Heart right ventricle (tissue), 16 donors: Measurements from ENCODE around the gene MUC22. TPM values are rescaled to one million over a fixed set of nuclear protein-coding genes. Genes with fewer than 3 reads are reported as not detected.

Experiments used
- ATAC-seq, 8 donors: fragments of 200-7000 bp; cut with Tn5 transposase; one replicate each; pipeline ENCODE4 v1.9.1; 2020; ENCODE audit warnings: mild to moderate bottlenecking in 8 of 8, moderate library complexity in 8 of 8, moderate number of reproducible peaks in 1 of 8
- DNase-seq, 2 donors: peaks; one replicate each; pipeline ENCODE4 v3.0.0-alpha.2; 2020
- H3K27ac ChIP-seq, 10 donors: fragments of 200-600 bp; sonication (generic) in 2 of 10; one replicate each; pipeline versions ENCODE4 v1.5.0 to v1.8.0; 2020 to 2022; ENCODE audit warnings: mild to moderate bottlenecking in 3 of 10
- H3K27me3 ChIP-seq, 7 donors: fragments of 200-600 bp; one replicate each; pipeline ENCODE4 v1.8.0; 2021 to 2022; ENCODE audit warnings: mild to moderate bottlenecking in 2 of 7
- H3K36me3 ChIP-seq, 9 donors: fragments of 200-600 bp; sonication (generic) in 1 of 9; one replicate each; pipeline versions ENCODE4 v1.5.0 to v1.8.0; 2020 to 2022; ENCODE audit warnings: mild to moderate bottlenecking in 2 of 9
- H3K4me1 ChIP-seq, 9 donors: fragments of 200-600 bp; sonication (generic) in 1 of 9; one replicate each; pipeline versions ENCODE4 v1.5.0 to v1.8.0; 2020 to 2022; ENCODE audit warnings: mild to moderate bottlenecking in 4 of 9
- H3K4me3 ChIP-seq, 10 donors: fragments of 200-600 bp; sonication (generic) in 2 of 10; one replicate each; pipeline versions ENCODE4 v1.5.0 to v1.8.0; 2020 to 2022; ENCODE audit warnings: mild to moderate bottlenecking in 7 of 10, moderate library complexity in 2 of 10
- H3K9me3 ChIP-seq, 11 donors: fragments of 200-600 bp in 10 of 11; sonication (generic) in 2 of 11; one replicate each; pipeline versions ENCODE4 v1.5.0 to v1.8.0; 2013 to 2022; ENCODE audit warnings: mild to moderate bottlenecking in 2 of 11, control low read depth in 1 of 11, moderate library complexity in 1 of 11
- WGBS, 2 donors: extraction: QIAGEN DNeasy Blood & Tissue Kit; methylation state at CpG; one replicate each; pipeline ENCODE4 v1.1.7; 2013; ENCODE audit warnings: inconsistent platforms in 1 of 2; 5-methylcytosine and 5-hydroxymethylcytosine counted together
- intact Hi-C, 10 donors: fragments of 100-400 bp; cut with DNase I; formaldehyde crosslinking; loops; one replicate each; pipeline versions ENCODE4 v1.11.1 to v1.14.2; 2022
- polyA plus RNA-seq, 2 donors: library from polyadenylated mRNA; stranded (reverse); fragments of 200-250 nt; gene quantifications; one replicate each; pipeline ENCODE4 v1.2.3, GENCODE V29; 2013
- total RNA-seq, 10 donors: library from RNA; stranded (reverse); fragmentation: NEBNext Ultra II Directional in 3 of 10; extraction: Animal tissue kit (Norgen Biotek cat#: 25700) in 3 of 10; gene quantifications; one replicate each; pipeline versions ENCODE4 v1.2.1 to v1.2.4, GENCODE V29; 2021 to 2023
- TF ChIP-seq, protein P1 (sequence below), 9 donors: fragments of 200-600 bp; sonication (generic) in 2 of 9; IDR thresholded peaks; one replicate each; pipeline versions ENCODE4 v1.5.0 to v1.8.0; 2021 to 2022; ENCODE audit warnings: antibody characterized with exemption in 9 of 9, mild to moderate bottlenecking in 5 of 9, moderate library complexity in 1 of 9
- donor health status: Arrhythmogenic right ventricular cardiomyopathy.
- donor health status: ischemic (EF 13 %, LVEDD 7.1; RV severe dilation, severe dysfunction).
- donor health status: healthy with polysubstance abuse.
- donor health status: DM: no; HTN: yes; CAD: no.
- donor health status: DM: no; HTN: no; CAD: no.
- donor health status: ischemic (EF 25% LVEDD 6.9; RV normal size, moderate dysfunction).
- donor health status: ischemic (EF 25% LVEDD 5.7; RV mildly dilated, moderate dysfunction).
- donor health status: healthy.
- donor health status: DM: yes; HTN: yes; CAD: no.
- donor health status: Ischemic cardiomyopathy.
- donor health status: ischemic (EF 35%, LVEDD 5.7; RV mildly dilated, moderate dysfunction).
- donor health status: nonischemic (EF 11% LVEDD 7.7; RV severe dilation, severe dysfunction).
- donor health status: DM: yes; HTN: yes; CAD: no.
- donor health status: PGD.
- donor health status: ischemic (EF 29% LVEDD 5.4; RV normal size, mild dysfunction).
- donor health status: nonischemic (EF 23%, LVEDD 6.1; RV moderate dilation, normal function).

Gene MUC22
- total and polyA plus RNA-seq, 12 donors, result under 0.01 to 0.64 (median 0.24) TPM

DNA sequence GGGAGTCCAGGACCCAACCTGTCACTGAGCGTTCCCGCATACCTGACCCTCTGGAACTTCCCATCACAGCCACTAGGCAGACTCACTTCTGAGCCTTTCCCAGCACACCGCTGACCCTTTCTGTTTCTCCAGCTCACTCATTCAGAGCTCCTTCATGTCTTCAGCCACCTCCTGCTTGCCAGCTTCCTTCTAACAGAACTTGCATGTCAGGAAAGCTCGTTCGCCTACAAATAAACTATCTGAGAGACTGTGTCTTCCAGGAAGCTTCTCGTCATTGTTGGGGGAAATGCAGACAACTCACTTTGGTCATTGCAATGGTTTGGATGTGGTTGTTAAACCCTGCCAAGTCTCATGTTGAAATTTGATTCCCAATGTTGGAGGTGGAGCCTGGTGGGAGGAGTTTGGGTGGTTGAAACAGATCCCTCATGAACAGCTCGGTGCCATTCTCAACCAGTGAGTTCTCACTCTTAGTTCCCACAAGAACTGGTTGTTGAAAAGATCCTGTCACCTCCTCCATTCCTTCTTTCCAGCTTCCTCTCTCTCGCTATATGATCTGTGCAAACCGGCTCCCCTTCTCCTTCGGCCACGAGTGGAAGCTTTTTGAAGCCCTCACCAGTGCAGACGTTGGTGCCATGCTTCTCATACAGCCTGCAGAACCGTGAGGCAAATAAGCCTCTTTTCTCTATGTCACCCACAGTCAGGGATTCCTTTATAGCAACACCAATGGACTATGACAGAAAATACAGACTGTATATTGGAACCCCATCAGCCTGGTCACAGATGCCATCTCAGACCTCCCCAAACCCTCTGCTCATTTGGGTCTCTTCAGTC, 28.1 kb upstream of the MUC22 start:
- WGBS, 2 donors, result 14 to 15% methylated on average over 13 of the region's 13 CpGs
- TF ChIP-seq, protein P1, sequence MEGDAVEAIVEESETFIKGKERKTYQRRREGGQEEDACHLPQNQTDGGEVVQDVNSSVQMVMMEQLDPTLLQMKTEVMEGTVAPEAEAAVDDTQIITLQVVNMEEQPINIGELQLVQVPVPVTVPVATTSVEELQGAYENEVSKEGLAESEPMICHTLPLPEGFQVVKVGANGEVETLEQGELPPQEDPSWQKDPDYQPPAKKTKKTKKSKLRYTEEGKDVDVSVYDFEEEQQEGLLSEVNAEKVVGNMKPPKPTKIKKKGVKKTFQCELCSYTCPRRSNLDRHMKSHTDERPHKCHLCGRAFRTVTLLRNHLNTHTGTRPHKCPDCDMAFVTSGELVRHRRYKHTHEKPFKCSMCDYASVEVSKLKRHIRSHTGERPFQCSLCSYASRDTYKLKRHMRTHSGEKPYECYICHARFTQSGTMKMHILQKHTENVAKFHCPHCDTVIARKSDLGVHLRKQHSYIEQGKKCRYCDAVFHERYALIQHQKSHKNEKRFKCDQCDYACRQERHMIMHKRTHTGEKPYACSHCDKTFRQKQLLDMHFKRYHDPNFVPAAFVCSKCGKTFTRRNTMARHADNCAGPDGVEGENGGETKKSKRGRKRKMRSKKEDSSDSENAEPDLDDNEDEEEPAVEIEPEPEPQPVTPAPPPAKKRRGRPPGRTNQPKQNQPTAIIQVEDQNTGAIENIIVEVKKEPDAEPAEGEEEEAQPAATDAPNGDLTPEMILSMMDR (IDR thresholded peaks at IDR 0.05), result peak in 2 of 9 donors; percentile 1 to 13
- Histone ChIP-seq H3K36me3 (no peaks in the 10 kb centered on the region), H3K9me3 (no peaks in the 10 kb centered on the region), H3K27ac (no peak overlapping the region), H3K27me3 (peaks cover 0 to 21% (median 0%) of the 10 kb centered on the region in 7 donors), H3K4me1 (peaks cover 0 to 12% (median 6%) of the 10 kb centered on the region in 9 donors), H3K4me3 (peak overlapping the region in 2 of 10 donors; percentile 15 to 20)
- DNase-seq (peak in 1 of 2 donors; percentile 15), ATAC-seq (peak in 6 of 8 donors; percentile 52 to 92 (median 64))
- intact Hi-C loops, result no loop called here

DNA sequence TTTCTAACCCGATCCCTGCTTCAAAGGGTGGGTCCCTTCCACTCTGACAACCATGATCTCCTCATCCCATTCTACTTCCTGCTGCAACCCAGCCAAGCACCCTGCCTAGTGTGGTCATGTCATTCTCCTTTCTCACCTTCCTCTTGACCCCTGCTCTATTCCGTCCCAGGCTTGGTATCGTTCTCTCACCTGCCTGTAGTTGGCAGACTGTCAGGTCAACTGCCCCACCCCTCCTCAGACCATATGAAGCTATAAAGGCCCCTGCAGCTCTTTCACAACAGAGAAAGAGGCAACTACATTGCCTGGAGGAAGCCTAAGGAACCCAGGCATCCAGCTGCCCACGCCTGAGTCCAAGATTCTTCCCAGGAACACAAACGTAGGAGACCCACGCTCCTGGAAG, 26.8 kb upstream of the MUC22 start, which contains the start of gene MUC21:
Gene MUC21, plus strand, starts transcription at position 280 of the 400 bp plus-strand sequence. CDS start 241 bp downstream, outside the sequence.
- peaks cover 0 to 14% (median 0%) of the 10 kb centered on the region in 7 donors for H3K27me3 ChIP-seq

DNA sequence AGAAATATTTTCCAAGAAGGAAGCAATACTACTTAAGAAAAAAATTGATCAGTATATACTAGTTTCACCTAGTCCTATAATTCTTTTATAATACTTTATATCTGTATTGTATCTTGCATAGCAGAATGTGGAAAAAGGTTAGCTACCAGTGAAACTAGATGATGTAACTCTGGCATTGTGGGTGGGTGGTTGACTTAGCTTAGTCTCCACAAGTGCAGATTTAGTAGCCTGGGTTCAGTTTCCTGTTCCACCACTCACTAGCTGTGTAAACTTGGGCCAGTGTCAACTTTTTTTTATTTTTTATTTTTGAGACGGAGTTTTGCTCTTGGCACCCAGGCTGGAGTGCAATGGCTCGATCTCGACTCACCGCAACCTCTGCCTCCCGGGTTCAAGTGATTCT, 24.8 kb upstream of the MUC22 start:
- peaks cover 0 to 12% (median 6%) of the 10 kb centered on the region in 9 donors for H3K4me1 ChIP-seq
- no peaks in the 10 kb centered on the region for H3K9me3 ChIP-seq
- DNase-seq, result no peak
- TF ChIP-seq, protein P1 (IDR thresholded peaks at IDR 0.05), result no peak
- no peak overlapping the region for H3K27ac ChIP-seq
- peaks cover 0 to 11% (median 0%) of the 10 kb centered on the region in 7 donors for H3K27me3 ChIP-seq
- ATAC-seq, result no peak
- no peaks in the 10 kb centered on the region for H3K36me3 ChIP-seq
- intact Hi-C loops, result no loop called here
- no peak overlapping the region for H3K4me3 ChIP-seq
- 81 to 85% methylated on average over 5 of the region's 5 CpGs for WGBS, 2 donors

More for the DNA sequence above, 26.8 kb upstream of the MUC22 start, which contains the start of gene MUC21:
- TF ChIP-seq, protein P1 (IDR thresholded peaks at IDR 0.05), result no peak
- peaks cover 0 to 12% (median 6%) of the 10 kb centered on the region in 9 donors for H3K4me1 ChIP-seq
- ATAC-seq (no peak), DNase-seq (no peak)
- no peak within 1 kb of the TSS for H3K4me3 ChIP-seq
- no peak within 1 kb of the TSS for H3K27ac ChIP-seq
- 73 to 85% methylated on average over 6 of the region's 6 CpGs for WGBS, 2 donors
- H3K9me3 ChIP-seq, result no peaks in the 10 kb centered on the region
- no peaks in the 10 kb centered on the region for H3K36me3 ChIP-seq
- intact Hi-C loops, result no loop called here

DNA sequence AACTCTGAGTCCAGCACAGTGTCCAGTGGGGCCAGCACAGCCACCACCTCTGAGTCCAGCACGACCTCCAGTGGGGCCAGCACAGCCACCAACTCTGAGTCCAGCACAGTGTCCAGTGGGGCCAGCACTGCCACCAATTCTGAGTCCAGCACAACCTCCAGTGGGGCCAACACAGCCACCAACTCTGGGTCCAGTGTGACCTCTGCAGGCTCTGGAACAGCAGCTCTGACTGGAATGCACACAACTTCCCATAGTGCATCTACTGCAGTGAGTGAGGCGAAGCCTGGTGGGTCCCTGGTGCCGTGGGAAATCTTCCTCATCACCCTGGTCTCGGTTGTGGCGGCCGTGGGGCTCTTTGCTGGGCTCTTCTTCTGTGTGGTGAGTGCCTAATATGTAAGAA, 23.0 kb upstream of the MUC22 start:
- WGBS, 2 donors, result 92% methylated on average over 6 of the region's 6 CpGs
- peaks cover 0 to 6% (median under 1%) of the 10 kb centered on the region in 9 donors for H3K4me1 ChIP-seq
- H3K36me3 ChIP-seq, result no peaks in the 10 kb centered on the region
- no peaks in the 10 kb centered on the region for H3K9me3 ChIP-seq
- TF ChIP-seq, protein P1 (IDR thresholded peaks at IDR 0.05), result no peak
- H3K27me3 ChIP-seq, result peaks cover 0 to 4% (median 0%) of the 10 kb centered on the region in 7 donors
- no peak for DNase-seq
- intact Hi-C loops, result no loop called here
- no peak for ATAC-seq
- no peak overlapping the region for H3K4me3 ChIP-seq
- no peak overlapping the region for H3K27ac ChIP-seq
